GM19240 (cell line): ENCODE results near the gene ZFP62.
"Not testable (repeated sequence)": the region's sequence is repeated elsewhere in the genome, so short reads cannot be mapped to it uniquely, and the experiment has no call there.

Source experiments
- DNase-seq: peaks from one replicate; pipeline ENCODE4 v3.0.0; 2011; ENCODE audit warnings: low spot score; ENCODE audit not compliant: insufficient read length

Gene ZFP62

DNA sequence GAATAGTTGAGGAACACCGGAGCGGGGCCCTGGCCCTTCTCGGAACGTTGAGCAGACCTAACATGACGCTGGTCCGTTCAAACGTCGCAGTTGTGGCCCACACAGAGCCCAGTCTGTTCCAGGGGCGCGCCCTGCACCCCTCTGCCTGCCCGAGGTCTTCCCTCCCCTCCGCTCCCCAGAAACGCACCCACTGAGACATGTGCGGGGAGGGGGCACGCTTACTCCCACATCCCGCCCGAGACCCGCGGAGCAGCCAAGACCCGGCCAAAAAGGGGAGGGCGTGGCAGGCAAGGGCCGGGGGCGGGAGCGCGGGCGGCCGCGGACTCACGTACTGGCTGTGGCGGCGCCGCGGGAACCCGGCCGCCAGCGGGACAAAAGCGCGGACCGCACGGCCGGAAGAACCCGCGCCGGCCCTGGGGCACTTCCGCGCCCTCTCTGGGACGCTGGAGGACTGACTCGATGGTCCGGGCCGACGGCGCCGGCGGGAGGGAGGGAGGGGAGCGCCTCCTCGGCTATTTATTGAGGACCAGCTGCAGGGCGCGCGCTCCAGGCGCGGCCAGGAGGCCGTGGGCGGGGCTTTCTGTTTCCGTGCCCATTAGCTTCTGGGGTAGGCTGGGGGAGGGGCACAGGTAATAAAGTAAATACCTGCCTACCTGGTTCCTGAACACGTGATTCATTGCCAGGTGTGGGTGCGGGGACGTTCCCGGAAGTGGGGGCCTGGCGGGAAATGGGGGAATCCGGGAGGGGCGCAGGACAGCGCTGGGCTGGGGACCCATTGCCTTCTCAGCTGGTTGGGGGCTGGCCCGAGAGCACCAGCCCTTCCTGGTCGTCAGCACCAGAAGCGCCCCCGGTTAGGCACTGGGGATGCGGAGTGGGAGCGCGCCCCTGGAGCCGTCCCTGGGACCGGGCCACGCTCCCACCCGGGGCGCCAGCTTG, at the start of gene ZFP62:
Gene ZFP62 (minus strand): TSS at position 390 of the 936 bp plus-strand sequence. CDS start 57 bp downstream, at position 333.
- DNase-seq: peak; percentile 70

GRCh38 chr5:180910735-180911134, 49.7 kb upstream of the ZFP62 start:
- DNase-seq: no peak

GRCh38 chr5:180910182-180910581, 49.1 kb upstream of the ZFP62 start:
- no peak for DNase-seq

- DNase-seq: no peak
Measured at GRCh38 chr5:180909782-180910181, 48.7 kb upstream of the ZFP62 start.

- no peak for DNase-seq
Measured at GRCh38 chr5:180908998-180909731, 48.1 kb upstream of the ZFP62 start.

DNA sequence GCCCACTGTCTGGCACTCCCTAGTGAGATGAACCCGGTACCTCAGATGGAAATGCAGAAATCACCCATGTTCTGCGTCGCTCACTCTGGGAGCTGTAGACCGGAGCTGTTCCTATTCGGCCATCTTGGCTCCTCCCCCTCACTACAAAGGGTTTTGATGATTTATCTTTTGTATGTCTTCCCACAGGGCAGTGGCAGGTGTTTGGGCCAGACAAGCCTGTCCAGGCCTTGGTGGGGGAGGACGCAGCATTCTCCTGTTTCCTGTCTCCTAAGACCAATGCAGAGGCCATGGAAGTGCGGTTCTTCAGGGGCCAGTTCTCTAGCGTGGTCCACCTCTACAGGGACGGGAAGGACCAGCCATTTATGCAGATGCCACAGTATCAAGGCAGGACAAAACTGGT, 47.3 kb upstream of the ZFP62 start:
- DNase-seq: no peak

GRCh38 chr5:180901319-180902009, 40.4 kb upstream of the ZFP62 start:
- no peak for DNase-seq

DNA sequence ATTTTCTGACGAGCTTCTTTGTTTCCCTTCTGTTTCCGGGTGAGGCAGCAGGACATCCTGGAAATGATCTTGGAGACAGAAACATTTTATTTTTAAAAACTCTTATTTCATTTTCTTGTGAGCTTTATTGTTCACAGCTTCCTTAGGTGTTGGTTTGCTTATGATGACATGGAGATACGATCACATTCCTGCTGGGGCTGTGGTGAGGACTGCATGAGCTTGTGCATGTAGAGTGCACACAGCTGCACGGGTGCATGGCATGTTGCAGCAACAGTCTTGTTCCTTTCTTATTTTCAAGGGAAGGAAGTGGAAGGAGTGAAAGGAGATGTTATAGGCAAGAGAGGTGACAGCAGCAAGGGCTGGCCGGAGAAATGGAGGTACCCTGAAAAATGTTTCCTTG, 39.1 kb upstream of the ZFP62 start:
- no peak for DNase-seq

GRCh38 chr5:180898621-180899246, 37.7 kb upstream of the ZFP62 start, which contains the start of gene BTNL8:
Gene BTNL8 (plus strand): TSS chr5:180899159. CDS start chr5:180899311, 152 bp downstream.
- no peak for DNase-seq

DNA sequence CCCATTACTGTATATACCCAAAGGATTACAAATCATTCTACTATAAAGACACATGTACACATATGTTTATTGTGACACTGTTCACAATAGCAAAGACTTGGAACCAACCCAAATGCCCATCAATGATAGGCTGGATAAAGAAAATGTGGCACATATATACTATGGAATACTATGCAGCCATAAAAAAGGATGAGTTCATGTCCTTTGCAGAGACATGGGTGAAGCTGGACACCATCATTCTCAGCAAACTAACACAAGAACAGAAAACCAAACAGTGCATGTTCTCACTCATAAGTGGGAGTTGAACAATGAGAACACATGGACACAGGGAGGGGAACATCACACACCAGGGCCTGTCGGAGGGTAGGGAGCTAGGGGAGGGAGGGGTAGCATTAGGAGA, 34.3 kb upstream of the ZFP62 start:
- DNase-seq: not testable (repeated sequence)

- no peak for DNase-seq
Measured at GRCh38 chr5:180889381-180889780, 28.3 kb upstream of the ZFP62 start.

- not testable (repeated sequence) for DNase-seq
Measured at GRCh38 chr5:180885845-180886529, 24.9 kb upstream of the ZFP62 start.

GRCh38 chr5:180875860-180876426, 14.9 kb upstream of the ZFP62 start:
- DNase-seq: no peak

- DNase-seq: no peak
Measured at GRCh38 chr5:180874804-180875582, 13.9 kb upstream of the ZFP62 start.

GRCh38 chr5:180873615-180874520, 12.8 kb upstream of the ZFP62 start:
- no peak for DNase-seq

DNA sequence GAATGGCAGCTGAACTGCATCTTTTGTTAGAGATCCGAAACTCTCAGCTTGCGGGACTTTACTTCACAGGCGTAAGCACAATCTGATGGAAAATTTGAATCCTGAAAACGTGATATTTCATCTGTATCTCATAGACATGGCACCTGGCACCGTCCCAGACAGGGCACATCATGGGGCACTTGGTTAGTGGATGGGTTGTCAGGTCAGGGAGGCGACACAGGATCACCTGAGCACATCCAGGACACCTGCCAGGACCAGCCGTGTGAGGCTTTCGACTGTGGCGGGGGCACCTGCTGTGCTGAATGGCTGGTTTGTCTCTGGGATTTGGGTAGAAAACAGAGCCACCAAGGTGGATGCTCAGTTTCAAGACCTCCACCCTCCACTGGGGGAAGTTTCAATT, 11.3 kb upstream of the ZFP62 start:
- no peak for DNase-seq

- no peak for DNase-seq
Measured at GRCh38 chr5:180870276-180871068, 9.4 kb upstream of the ZFP62 start.

DNA sequence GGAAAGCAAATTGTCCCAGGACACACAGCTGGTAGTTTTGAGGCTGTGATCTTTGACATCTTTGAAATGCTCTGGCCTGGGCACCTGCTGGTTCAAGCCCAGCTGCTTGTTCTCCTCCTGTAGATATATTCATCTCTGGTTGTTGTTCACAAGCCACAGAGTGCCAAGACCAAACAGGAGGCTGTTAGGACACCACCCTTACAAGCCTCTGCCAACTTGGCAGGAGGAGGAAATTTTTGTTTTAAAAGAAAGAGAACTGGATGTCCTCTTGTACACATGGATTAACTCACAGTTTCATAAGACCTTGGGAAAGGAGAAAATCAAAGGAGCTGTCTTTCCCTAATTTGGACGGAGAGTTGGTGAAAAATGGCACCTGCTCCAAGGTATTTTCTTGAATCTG, 8.5 kb upstream of the ZFP62 start:
- DNase-seq: no peak
